GM19193 (cell line): ENCODE data around the gene TGFB2.

Experiments used
- POLR2A ChIP-seq: IDR thresholded peaks from 4 replicates; pipeline ENCODE4 v1.6.1; 2011; ENCODE audit not compliant: insufficient read depth, insufficient read length; ENCODE audit errors: extremely low read depth

The TGFB2 gene

GRCh38 chr1:218344814-218345672 lies at the start of gene TGFB2:
Gene TGFB2, plus strand, starts transcription at chr1:218345336. Its CDS starts 1,366 bp downstream, at chr1:218346702.
- no peak for TF ChIP-seq POLR2A

GRCh38 chr1:218296162-218296561 lies 49.0 kb upstream of the TGFB2 start:
- TF ChIP-seq POLR2A, result no peak

- no peak for TF ChIP-seq POLR2A
These were observed 47.7 kb upstream of the TGFB2 start for GRCh38 chr1:218297461-218297860.

- TF ChIP-seq POLR2A, result no peak
These were observed 47.3 kb upstream of the TGFB2 start for GRCh38 chr1:218297867-218298266.

- TF ChIP-seq POLR2A, result no peak
These were observed 46.7 kb upstream of the TGFB2 start for GRCh38 chr1:218298398-218298797.

GRCh38 chr1:218299416-218299815 lies 45.7 kb upstream of the TGFB2 start:
- TF ChIP-seq POLR2A, result no peak

- no peak for TF ChIP-seq POLR2A
These were observed 43.9 kb upstream of the TGFB2 start for GRCh38 chr1:218301217-218301616.

GRCh38 chr1:218302155-218302554 lies 43.0 kb upstream of the TGFB2 start:
- TF ChIP-seq POLR2A, result no peak

GRCh38 chr1:218303176-218303879 lies 41.8 kb upstream of the TGFB2 start:
- no peak for TF ChIP-seq POLR2A

- TF ChIP-seq POLR2A, result no peak
These were observed 40.7 kb upstream of the TGFB2 start for GRCh38 chr1:218304281-218305039.

GRCh38 chr1:218305472-218306064 lies 39.6 kb upstream of the TGFB2 start:
- no peak for TF ChIP-seq POLR2A

GRCh38 chr1:218312509-218312908 lies 32.6 kb upstream of the TGFB2 start:
- no peak for TF ChIP-seq POLR2A

- no peak for TF ChIP-seq POLR2A
These were observed 30.8 kb upstream of the TGFB2 start for GRCh38 chr1:218314316-218314715.

GRCh38 chr1:218315638-218316037 lies 29.5 kb upstream of the TGFB2 start:
- no peak for TF ChIP-seq POLR2A

- no peak for TF ChIP-seq POLR2A
These were observed 28.1 kb upstream of the TGFB2 start for GRCh38 chr1:218317061-218317460.
